ENCODE results near the gene INPP5A. TPM values are rescaled to one million over a fixed set of nuclear protein-coding genes. Genes with fewer than 3 reads are reported as not detected.

The INPP5A gene
- total and polyA plus RNA-seq, 2 donors (not counting 1 experiment from before 2014, with no cell fraction given) = 9.3 to 87.8 TPM

GRCh38 chr10:132790470-132790869 lies 252.9 kb downstream of the INPP5A start:
- CTCF ChIA-PET = no interaction called here

More at GRCh38 chr10:132790470-132790869, 252.9 kb downstream of the INPP5A start:
- 59% methylated on average over 7 of the region's 7 CpGs for WGBS (ENCODE audit: insufficient coverage)
- Histone ChIP-seq H3K4me2 (replicated peaks; ENCODE audit: low read depth, low read length, poor library complexity, severe bottlenecking) (no peak overlapping the region), H2AFZ (ENCODE audit: insufficient read depth, low read depth, low read length, poor library complexity, severe bottlenecking) (no peak overlapping the region), H3K27me3 (replicated peaks in 1 of 4; ENCODE audit: control extremely low read depth in 1 of 4, control insufficient read depth in 3 of 4, insufficient read depth in 4 of 4, low read length in 3 of 4) (peaks cover 0 to 21% (median 2%) of the 10 kb centered on the region in 4 experiments), H3K36me3 (replicated peaks in 1 of 2; ENCODE audit: control extremely low read depth in 1 of 2, control insufficient read depth in 1 of 2, extremely low read depth in 1 of 2, insufficient read depth in 2 of 2, low read length in 1 of 2) (no peaks in the 10 kb centered on the region), H4K20me1 (ENCODE audit: control insufficient read depth, insufficient read depth, low read length, poor library complexity, severe bottlenecking) (no peaks in the 10 kb centered on the region), H3K9me3 (ENCODE audit: control extremely low read depth in 1 of 3, control insufficient read depth in 2 of 3, insufficient read depth in 1 of 3, low read length in 2 of 3) (peaks cover 0 to 15% (median 0%) of the 10 kb centered on the region in 3 donors), H3K27ac (ENCODE audit: low read length in 2 of 2) (no peak overlapping the region), H3K9ac (ENCODE audit: low read length) (no peak overlapping the region), H3K4me1 (ENCODE audit: control insufficient read depth in 2 of 2, insufficient read depth in 2 of 2, low read length in 2 of 2) (peaks cover 0 to 13% of the 10 kb centered on the region in 2 donors), H3K79me2 (ENCODE audit: control insufficient read depth, insufficient read depth, low read length) (no peaks in the 10 kb centered on the region), H3K4me3 (ENCODE audit: control extremely low read depth in 1 of 5, extremely low read depth in 1 of 5, insufficient read depth in 1 of 5, low read depth in 2 of 5, low read length in 4 of 5) (no peak overlapping the region)
- intact Hi-C loops (cut with micrococcal nuclease) = no loop called here
- peaks cover 7% of the 10 kb centered on the region for H3K27me3 Mint-ChIP-seq
- no peaks in the 10 kb centered on the region for H3K9me3 Mint-ChIP-seq (ENCODE audit: insufficient read depth)
- no peak for TF ChIP-seq CTCF (IDR thresholded peaks at IDR 0.05)
- no peak for TF ChIP-seq EZH2 (IDR thresholded peaks at IDR 0.05; ENCODE audit: borderline replicate concordance, insufficient read depth, low read depth, low read length, poor library complexity, severe bottlenecking)
- POLR2A ChIA-PET = no interaction called here
- no peak for DNase-seq
- peaks cover 3% of the 10 kb centered on the region for H3K4me1 Mint-ChIP-seq
- no peak overlapping the region for H3K27ac Mint-ChIP-seq
- H3K4me3 Mint-ChIP-seq = no peak overlapping the region
- ATAC-seq (ENCODE audit: low read depth) = no peak
